Choroid plexus epithelial cell (primary cell): ENCODE measurements around the gene WDR6.

Source experiments
- DNase-seq: peaks from one replicate; pipeline ENCODE4 v3.0.0-alpha.2; 2010; ENCODE audit warnings: low read depth
- H3K4me3 ChIP-seq: 2 replicates; pipeline ENCODE4 v1.5.1; 2011; ENCODE audit warnings: low read depth, mild to moderate bottlenecking, control low read depth, low read length, moderate library complexity
- CTCF ChIP-seq: conservative IDR thresholded peaks from 2 replicates; pipeline ENCODE4 v1.5.1; 2011; ENCODE audit warnings: low read depth, mild to moderate bottlenecking, control low read depth, inconsistent platforms, low read length, moderate library complexity

The WDR6 gene

GRCh38 chr3:49025793-49026520 is 18.8 kb downstream of the WDR6 start:
- H3K4me3 ChIP-seq, result no peak overlapping the region
- no peak for TF ChIP-seq CTCF
- no peak for DNase-seq

GRCh38 chr3:49026536-49026935 is 19.3 kb downstream of the WDR6 start:
- no peak for TF ChIP-seq CTCF
- no peak overlapping the region for H3K4me3 ChIP-seq
- DNase-seq, result no peak

- DNase-seq, result no peak
- H3K4me3 ChIP-seq, result no peak overlapping the region
- no peak for TF ChIP-seq CTCF
Observed at GRCh38 chr3:49027634-49028033, 20.4 kb downstream of the WDR6 start.

GRCh38 chr3:49028298-49028672 is 21.1 kb downstream of the WDR6 start:
- no peak for DNase-seq
- H3K4me3 ChIP-seq, result peak overlapping the region; percentile 81
- TF ChIP-seq CTCF, result no peak

- H3K4me3 ChIP-seq, result peak within 1 kb of the TSS; percentile 81
- peak; percentile 94 for DNase-seq
- peak; percentile 13 for TF ChIP-seq CTCF
Observed at GRCh38 chr3:49028673-49029562, 21.7 kb downstream of the WDR6 start, which contains the start of gene IMPDH2. Gene IMPDH2 (minus strand): TSS chr3:49029398. CDS start chr3:49029350, 48 bp downstream.

- DNase-seq, result no peak
- H3K4me3 ChIP-seq, result peak overlapping the region; percentile 81
- no peak for TF ChIP-seq CTCF
Observed at GRCh38 chr3:49029563-49029884, 22.3 kb downstream of the WDR6 start.
